Left ventricle myocardium inferior (tissue), 1 donor: ENCODE results near the gene TERT. TPM values are rescaled to one million over a fixed set of nuclear protein-coding genes. Genes with fewer than 3 reads are reported as not detected.

ENCODE experiments used
- DNase-seq: peaks from one replicate; pipeline ENCODE4 v3.0.0-alpha.2; 2020
- H3K27ac ChIP-seq: fragments of 200-600 bp; replicated peaks from 2 replicates; pipeline ENCODE4 v1.8.0; 2021
- H3K27me3 ChIP-seq: fragments of 200-600 bp; 2 replicates; pipeline ENCODE4 v1.8.0; 2021; ENCODE audit warnings: low read depth
- H3K36me3 ChIP-seq: fragments of 200-600 bp; 2 replicates; pipeline ENCODE4 v1.8.0; 2021
- H3K4me1 ChIP-seq: fragments of 200-600 bp; 2 replicates; pipeline ENCODE4 v1.8.0; 2021
- H3K4me3 ChIP-seq: fragments of 200-600 bp; 2 replicates; pipeline ENCODE4 v1.8.0; 2021; ENCODE audit warnings: mild to moderate bottlenecking, moderate library complexity
- H3K9me3 ChIP-seq: fragments of 200-600 bp; replicated peaks from 2 replicates; pipeline ENCODE4 v1.8.0; 2021
- intact Hi-C: fragments of 100-400 bp; cut with micrococcal nuclease; formaldehyde crosslinking; loops from one replicate; pipeline ENCODE4 v1.11.0; 2022
- total RNA-seq: library from RNA; stranded (reverse); fragmentation: NEBNext Ultra II Directional; extraction: Animal tissue kit (Norgen Biotek cat#: 25700); gene quantifications from one replicate; pipeline ENCODE4 v1.2.1, GENCODE V29; 2021
- TF ChIP-seq, protein P1 (sequence below): fragments of 200-600 bp; IDR thresholded peaks from 2 replicates; pipeline ENCODE4 v1.8.0; 2021; ENCODE audit warnings: antibody characterized with exemption, mild to moderate bottlenecking, borderline replicate concordance
- donor health status: DM: no; HTN: yes; CAD: no; lungs with severe emphysema.

The TERT gene
- total RNA-seq, 1 donor from 2014 or later = not detected

DNA sequence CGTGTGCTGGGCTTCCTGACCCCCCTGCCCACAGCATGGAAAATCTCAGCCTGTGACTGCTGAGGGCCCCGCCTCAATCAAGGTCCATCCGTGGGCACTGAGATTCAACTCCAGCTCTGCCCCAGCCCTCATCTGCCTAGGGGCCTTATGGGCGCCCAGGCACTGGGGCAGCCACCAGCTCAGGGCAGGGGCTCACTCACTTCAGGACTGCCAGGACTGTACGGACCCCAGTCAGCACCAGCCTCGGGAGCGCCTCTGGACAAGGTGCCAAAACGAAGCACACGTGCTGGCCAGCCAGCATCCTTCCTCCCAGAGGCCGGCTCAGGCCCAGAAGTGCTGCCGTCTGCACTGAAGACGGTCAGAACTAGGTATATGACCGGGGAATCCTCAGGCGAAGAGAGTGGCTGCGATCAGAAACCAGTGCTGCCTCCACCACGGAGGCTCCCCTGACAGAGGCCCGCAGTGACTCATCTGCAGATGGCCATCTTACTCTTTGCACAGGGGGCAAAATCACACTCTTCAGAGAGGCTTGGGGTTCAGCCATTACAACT is 30.4 kb upstream of the TERT start:
- Histone ChIP-seq H3K4me3 (no peak overlapping the region), H3K27ac (no peak overlapping the region), H3K9me3 (no peaks in the 10 kb centered on the region), H3K4me1 (no peaks in the 10 kb centered on the region), H3K36me3 (peaks cover 67% of the 10 kb centered on the region), H3K27me3 (no peaks in the 10 kb centered on the region)
- intact Hi-C loops = no loop called here
- TF ChIP-seq, protein P1, sequence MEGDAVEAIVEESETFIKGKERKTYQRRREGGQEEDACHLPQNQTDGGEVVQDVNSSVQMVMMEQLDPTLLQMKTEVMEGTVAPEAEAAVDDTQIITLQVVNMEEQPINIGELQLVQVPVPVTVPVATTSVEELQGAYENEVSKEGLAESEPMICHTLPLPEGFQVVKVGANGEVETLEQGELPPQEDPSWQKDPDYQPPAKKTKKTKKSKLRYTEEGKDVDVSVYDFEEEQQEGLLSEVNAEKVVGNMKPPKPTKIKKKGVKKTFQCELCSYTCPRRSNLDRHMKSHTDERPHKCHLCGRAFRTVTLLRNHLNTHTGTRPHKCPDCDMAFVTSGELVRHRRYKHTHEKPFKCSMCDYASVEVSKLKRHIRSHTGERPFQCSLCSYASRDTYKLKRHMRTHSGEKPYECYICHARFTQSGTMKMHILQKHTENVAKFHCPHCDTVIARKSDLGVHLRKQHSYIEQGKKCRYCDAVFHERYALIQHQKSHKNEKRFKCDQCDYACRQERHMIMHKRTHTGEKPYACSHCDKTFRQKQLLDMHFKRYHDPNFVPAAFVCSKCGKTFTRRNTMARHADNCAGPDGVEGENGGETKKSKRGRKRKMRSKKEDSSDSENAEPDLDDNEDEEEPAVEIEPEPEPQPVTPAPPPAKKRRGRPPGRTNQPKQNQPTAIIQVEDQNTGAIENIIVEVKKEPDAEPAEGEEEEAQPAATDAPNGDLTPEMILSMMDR = no peak
- no peak for DNase-seq

GRCh38 chr5:1324719-1325190 is 29.9 kb upstream of the TERT start:
- intact Hi-C loops = no loop called here
- H3K9me3 ChIP-seq = no peaks in the 10 kb centered on the region
- H3K4me3 ChIP-seq = no peak overlapping the region
- peaks cover 67% of the 10 kb centered on the region for H3K36me3 ChIP-seq
- no peak overlapping the region for H3K27ac ChIP-seq
- DNase-seq = no peak
- no peaks in the 10 kb centered on the region for H3K27me3 ChIP-seq
- TF ChIP-seq, protein P1 = no peak
- no peaks in the 10 kb centered on the region for H3K4me1 ChIP-seq

- no peaks in the 10 kb centered on the region for H3K9me3 ChIP-seq
- peaks cover 72% of the 10 kb centered on the region for H3K36me3 ChIP-seq
- intact Hi-C loops = no loop called here
- H3K27ac ChIP-seq = no peak overlapping the region
- no peak for DNase-seq
- no peak overlapping the region for H3K4me3 ChIP-seq
- TF ChIP-seq, protein P1 = no peak
- H3K4me1 ChIP-seq = no peaks in the 10 kb centered on the region
- H3K27me3 ChIP-seq = no peaks in the 10 kb centered on the region
Measured at GRCh38 chr5:1324301-1324700, 29.4 kb upstream of the TERT start.

DNA sequence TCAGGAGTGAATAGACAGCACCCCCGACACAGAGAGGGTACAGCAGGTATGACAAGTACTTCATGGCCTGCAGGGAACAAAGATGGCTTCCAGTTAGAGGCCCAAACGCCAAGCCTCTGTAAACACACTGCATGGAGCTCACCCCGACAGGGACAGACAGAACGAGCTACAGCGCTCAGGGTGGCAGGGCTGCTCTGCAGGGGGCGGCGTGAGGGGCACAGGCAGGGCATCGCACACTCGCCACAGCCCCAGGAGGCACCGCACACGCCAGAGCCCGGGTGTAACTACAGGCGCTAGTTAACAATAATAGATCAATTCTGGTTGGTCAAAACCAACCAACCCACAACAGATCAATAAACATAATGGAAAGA is 28.9 kb upstream of the TERT start:
- H3K27me3 ChIP-seq = no peaks in the 10 kb centered on the region
- peaks cover 73% of the 10 kb centered on the region for H3K36me3 ChIP-seq
- intact Hi-C loops = no loop called here
- no peaks in the 10 kb centered on the region for H3K9me3 ChIP-seq
- TF ChIP-seq, protein P1 = no peak
- H3K4me3 ChIP-seq = no peak overlapping the region
- no peak for DNase-seq
- H3K4me1 ChIP-seq = no peaks in the 10 kb centered on the region
- no peak overlapping the region for H3K27ac ChIP-seq

DNA sequence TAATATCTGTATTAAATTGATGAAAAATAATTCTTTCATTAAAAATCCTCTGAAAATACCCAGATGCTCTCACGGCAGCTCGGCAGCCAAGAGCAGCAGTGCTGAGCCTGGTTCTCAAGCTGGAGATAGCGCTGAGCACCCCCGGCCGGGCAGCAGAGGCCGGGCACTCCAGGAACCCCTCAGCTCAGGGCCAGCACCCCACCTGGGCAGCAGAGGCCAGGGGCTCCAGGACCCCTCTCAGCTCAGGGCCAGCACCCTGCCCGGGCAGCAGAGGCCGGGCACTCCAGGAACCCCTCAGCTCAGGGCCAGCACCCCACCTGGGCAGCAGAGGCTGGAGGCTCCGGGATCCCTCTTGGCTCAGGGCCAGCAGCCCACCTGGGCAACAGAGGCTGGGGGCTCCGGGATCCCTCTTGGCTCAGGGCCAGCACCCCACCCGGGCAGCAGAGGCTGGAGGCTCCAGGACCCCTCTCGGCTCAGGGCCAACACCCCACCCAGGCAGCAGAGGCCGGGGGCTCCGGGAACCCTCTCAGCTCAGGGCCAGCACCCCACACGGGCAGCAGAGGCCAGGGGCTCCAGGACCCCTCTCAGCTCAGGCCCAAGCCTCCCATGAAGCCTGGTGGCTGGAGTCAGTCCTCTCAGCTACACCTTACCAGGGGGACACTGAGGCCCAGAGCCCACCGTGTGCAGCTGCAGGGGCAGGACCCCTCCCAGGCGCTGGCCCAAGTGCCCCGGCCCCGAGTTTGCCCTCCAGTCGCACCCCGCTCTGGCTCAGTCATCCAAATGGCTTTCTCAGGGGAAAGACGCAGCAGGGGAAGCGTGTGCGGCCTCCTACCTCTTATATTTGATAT is 28.3 kb upstream of the TERT start:
- H3K27me3 ChIP-seq = no peaks in the 10 kb centered on the region
- no peaks in the 10 kb centered on the region for H3K9me3 ChIP-seq
- intact Hi-C loops = no loop called here
- no peak overlapping the region for H3K4me3 ChIP-seq
- peaks cover 79% of the 10 kb centered on the region for H3K36me3 ChIP-seq
- H3K4me1 ChIP-seq = no peaks in the 10 kb centered on the region
- no peak overlapping the region for H3K27ac ChIP-seq
- DNase-seq = no peak
- TF ChIP-seq, protein P1 = no peak
